GM18909 (cell line): ENCODE measurements around the gene NTRK2.
A peak's percentile ranks its signal among the peaks of the same experiment; 100 is the strongest.

Experiments used
- ATAC-seq: cut with Tn5 transposase; IDR thresholded peaks from one replicate; pipeline ENCODE4 v1.9.1; 2021; ENCODE audit warnings: mild to moderate bottlenecking; ENCODE audit not compliant: unreplicated experiment, poor library complexity

NTRK2 gene

DNA sequence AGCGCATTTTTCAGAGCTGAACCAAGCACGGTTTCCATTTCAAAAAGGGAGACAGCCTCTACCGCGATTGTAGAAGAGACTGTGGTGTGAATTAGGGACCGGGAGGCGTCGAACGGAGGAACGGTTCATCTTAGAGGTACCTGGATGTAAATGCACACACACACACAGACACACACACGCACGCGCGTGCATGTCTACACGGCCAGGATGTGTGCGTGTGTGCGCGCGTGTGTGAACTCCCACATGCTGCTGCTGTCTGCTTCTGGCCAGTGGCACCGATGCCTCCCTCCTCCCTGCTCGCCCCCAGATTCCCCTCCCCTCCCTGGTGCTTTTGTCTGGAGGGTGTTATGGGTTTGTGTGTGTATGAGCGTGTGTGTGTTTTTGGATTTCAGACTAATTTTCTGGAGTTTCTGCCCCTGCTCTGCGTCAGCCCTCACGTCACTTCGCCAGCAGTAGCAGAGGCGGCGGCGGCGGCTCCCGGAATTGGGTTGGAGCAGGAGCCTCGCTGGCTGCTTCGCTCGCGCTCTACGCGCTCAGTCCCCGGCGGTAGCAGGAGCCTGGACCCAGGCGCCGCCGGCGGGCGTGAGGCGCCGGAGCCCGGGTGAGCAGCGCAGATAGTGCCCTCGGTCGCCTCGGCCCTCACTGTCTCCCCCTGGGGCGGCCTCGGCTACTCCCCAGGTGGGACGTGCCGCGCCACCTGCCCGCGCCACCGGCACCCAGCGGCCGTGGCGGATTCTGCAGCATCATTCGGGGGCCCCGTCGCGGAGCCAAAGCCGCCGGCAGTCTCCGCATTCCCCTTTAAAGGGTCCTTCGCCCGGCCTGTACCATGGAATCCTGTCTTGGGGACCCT lies at the start of gene NTRK2:
TSS of gene NTRK2 (plus strand) at position 442 of the 850 bp plus-strand sequence. CDS start 1,020 bp downstream, outside the sequence.
- ATAC-seq: peak; percentile 42

DNA sequence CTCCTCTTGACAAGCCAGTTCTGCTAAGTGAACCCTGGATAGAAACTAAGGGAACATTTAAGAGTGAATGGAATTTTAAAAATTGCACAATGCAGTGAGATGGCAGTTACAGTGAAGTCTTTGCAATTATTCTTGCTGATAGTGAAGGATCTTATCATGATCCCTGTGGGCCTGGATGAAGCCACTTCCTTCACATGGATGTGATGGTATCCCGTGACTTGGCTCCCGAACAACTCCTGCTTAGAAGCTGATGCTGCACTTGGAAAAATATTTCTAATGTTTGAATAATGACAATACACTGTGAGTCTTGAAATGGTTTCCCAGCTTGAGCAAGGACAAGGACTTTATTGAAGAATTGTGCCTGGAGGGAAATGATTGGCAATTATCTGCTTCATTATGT lies 49.2 kb upstream of the NTRK2 start:
- no peak for ATAC-seq

DNA sequence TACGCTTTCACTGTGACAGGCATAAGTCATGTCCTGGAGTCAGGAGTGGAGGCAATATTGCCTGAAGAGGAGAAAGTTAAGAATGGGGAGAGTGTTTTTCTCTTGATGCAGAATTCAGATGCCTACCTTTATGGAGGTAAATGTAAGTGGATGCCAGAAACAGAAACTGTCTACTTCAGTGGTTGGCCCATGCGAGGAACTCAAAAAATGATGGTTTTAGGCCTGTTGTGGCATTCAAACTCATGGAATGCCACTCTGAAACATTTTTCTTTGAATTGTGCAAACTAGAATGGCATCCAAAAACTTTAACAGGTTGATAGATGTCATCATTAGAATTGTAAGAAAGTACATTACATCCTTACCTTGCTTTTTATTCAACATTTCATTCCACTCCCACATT lies 47.7 kb upstream of the NTRK2 start:
- ATAC-seq: no peak

DNA sequence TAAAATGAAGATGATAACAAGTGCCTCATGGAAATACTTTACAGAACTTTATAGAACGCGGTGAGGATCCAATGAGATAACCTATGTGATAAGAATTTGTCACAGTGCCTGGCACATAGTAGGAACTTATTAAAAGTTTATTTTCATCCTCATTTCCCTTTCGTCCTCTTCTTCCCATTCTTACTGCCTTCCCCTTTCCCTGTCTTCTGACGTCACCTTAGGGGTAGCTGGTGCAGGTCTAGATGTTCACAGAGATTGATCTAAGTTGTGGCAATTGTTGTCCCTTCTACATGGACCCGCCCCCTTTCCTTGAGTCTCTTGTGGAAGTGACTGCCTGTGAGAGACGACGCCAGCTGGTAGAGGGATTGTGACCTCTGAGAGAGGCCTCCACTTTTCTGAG lies 46.5 kb upstream of the NTRK2 start:
- no peak for ATAC-seq

DNA sequence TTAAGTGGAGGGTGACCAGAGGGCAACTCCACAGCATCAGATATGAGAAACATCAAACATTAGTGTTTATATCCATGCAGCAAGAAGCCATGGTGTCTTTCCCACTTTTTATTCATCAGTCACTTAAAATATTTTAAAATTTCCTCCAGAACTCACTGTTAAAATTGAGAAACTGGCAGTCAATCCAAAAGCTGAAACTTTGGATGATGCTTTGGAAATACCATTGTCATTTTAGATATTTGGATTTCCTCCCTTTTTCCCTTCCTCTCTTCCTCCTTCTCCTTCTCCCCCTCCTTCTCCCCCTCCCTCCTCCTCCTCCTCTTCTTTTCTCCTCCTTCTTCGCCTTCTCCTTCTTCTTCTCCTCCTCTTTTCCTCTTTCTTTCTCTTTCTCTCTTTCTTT lies 33.1 kb upstream of the NTRK2 start:
- no peak for ATAC-seq

DNA sequence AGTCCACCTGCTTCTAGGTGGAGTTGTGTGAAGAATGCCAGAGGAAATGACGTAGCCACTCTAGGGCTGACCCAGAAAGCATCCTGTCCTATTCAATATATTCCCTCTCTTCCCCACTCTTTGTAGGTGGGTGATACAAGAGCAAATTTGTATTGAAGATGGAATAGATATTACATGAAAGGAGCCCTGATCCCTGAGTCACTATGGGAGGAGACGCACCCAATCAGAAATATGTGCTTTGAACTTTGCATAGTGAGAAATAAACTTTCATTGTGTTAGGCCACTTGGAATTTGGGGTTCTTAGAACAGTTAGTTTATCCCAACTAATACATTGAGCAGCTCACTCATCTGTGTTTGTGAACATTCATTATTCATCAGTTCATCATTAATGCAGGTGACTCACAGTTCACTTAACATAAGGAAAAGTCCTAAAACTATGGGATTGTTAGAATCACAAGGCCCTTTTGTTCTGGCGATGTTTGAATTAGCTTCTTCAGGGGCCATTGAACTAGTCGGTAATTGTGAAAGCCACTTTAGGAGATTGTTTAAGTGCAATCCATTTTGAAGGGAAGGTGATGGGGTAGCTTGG lies 26.9 kb upstream of the NTRK2 start:
- no peak for ATAC-seq

DNA sequence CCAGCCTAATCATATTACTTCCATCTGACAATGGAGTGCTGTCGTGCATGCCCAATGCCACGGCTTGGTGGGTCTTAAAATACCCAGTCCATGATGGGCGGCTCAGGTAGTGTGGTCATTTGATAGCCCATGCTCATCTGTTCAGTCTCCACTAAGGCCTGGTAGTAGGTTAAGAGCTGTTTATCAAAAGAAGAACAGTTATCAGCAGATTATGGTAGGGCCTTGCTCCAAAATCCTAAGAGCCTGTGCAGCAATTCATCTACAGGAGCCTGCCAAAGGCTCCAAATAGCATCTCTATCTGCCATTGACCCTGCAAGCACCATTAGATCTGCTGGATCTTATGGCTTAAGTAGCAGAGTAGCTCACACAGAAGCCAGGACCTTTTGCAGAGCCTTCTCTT lies 21.8 kb upstream of the NTRK2 start:
- ATAC-seq: no peak

DNA sequence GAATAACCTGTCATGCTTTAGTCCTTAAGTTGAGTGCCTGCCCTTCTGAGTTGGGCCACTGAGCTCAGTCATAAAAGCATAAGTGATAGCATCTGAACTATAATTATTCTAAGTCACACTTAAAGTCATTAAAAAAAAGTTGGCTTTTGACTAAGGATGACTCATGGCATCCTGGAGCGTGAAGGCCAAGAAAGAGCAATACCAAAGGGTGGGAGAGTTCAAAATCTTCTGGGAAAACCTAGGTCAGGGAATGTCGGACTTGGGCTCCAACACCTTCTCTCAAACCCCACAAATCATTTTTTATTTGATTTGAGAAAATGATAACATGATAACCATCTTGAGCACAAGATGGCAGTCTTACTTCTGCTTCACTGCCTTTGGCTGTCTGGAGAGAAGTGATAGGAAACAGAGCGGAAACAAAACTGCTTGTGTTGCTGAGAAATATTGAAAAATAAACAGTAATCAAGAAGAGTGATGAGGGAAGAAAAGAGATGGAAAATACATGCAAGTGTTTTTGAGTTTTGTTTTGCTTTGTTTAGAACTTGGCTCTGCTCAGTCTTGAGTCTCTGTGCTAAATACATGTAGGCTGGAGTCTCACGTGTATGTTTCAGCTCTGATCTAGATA lies 16.9 kb upstream of the NTRK2 start:
- ATAC-seq: no peak

DNA sequence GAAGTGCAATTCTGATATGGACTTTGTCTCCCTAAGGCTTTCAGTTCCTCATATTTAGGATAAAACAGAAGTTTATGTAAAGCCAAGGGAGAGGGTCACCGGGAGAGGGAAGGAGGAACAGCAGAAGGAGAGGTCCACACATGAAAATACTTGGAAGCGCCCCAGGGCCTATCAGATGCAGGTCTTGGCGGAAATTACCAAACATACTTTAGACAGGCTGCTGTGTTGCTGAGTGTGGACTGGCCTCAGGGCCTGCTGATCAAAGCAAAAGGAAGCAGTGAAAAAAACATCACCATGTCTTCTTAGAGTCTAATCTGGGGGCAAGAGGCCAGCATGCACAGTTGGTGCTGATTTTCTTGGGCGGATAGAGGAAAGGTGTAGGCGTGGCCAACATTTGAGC lies 14.1 kb upstream of the NTRK2 start:
- no peak for ATAC-seq

DNA sequence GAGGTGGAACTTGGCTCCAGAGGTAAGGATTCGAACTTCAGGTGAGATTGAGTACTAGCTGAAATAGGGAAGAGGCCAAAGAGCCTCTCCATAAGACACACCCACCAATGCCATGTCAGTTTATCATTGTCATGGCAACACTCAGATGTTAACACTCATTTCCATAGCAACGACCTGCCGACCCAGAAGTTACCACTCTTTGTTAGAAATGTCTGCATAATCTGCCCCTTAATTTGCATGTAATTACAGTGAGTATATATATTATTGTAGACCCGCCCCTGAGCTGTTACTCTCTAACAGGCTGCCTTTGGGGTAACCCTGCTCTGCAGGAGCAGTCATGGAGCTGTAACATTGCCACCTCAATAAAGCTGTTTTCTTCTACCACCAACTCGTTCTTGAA lies 10.2 kb upstream of the NTRK2 start:
- no peak for ATAC-seq

DNA sequence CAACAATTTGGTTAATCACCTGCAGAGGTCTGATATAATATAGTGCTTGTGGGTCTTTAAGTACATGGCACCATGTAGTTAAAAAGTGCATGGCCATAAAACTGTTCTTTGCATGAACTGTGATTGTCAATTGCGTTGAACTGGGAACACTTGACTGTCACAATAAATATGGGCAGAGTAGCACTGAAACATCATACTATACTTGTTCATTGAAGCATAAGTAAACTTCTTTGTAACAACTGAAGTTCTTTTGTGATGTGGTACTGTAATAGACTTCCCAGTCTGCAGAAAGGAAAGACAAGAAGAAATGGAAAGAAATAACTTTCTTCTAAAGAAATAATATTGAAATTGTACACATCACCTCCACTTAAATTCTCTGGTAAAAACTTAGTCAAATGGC lies 9.8 kb upstream of the NTRK2 start:
- ATAC-seq: no peak

DNA sequence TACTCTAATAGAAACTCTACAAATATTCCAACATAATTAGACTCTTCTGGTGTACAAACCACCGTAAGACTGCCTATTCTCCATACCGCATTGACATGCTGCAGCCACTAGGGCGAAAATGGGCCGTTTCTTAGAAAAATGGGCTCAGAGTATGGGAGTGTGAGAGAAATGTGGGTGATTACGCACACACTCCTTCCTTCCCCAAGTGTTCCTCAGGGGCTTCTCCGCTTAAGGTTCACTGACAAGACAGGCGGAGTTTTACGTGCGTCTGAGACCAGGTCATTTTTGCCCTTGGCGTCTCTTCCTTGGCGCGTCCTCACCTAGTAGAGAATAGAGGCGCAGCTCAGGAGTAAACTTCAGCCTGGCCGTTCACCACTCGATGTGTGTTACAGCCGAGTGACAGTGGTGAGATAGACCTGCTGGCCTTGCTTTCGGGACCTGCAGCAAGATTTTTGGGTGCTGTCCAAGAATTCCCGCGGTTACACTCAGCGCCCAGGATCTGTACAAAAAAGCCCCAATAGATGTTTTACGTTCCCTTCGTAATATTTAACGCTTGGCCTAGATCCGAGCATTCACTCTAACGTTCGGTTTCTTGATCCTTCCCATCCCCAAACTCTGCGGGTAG lies 1.8 kb upstream of the NTRK2 start:
- peak; percentile 33 for ATAC-seq

DNA sequence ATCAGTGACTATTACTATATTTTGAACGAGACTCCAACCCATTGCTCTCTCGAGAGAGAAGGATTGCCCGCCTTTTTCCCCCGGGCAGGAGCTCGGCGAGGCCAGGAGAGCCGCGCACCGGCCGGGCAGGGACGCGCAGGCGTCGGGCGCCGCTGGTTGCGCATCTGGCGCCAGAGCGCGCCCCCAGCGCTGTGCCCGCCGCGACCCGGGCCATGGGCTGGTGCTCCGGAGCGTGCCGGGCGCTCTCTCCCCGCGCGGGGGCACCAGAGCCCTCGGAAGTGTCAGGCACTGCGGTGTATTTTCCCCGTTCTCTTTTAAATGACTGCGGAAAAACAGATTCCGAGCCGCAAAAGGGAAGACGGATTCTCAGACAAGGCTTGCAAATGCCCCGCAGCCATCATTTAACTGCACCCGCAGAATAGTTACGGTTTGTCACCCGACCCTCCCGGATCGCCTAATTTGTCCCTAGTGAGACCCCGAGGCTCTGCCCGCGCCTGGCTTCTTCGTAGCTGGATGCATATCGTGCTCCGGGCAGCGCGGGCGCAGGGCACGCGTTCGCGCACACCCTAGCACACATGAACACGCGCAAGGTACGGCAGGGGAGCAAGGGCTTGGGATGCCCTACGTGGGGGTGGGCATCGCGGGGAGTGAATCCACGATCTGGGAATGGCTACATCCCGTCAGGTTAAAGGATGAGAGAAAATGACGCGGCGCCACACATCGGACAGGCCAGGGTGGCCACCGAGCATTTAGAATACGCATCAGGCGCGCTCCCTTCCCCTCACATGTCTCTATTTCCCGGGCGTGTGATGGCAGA lies 1.1 kb upstream of the NTRK2 start:
- peak; percentile 74 for ATAC-seq

DNA sequence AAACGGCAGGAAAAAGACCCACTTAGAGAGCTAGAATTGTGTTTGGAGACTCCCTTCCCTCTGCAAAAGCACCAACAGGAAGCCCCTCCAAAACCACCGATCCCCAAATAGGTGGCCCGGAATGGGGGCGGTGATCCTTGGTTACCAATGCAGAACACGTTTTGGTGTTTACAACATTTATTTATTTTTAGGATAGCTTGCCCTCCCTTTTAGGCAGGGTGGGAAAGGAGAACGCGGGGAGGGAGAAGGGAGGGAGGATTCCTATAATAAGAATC lies 579 bp upstream of the NTRK2 start:
- no peak for ATAC-seq

DNA sequence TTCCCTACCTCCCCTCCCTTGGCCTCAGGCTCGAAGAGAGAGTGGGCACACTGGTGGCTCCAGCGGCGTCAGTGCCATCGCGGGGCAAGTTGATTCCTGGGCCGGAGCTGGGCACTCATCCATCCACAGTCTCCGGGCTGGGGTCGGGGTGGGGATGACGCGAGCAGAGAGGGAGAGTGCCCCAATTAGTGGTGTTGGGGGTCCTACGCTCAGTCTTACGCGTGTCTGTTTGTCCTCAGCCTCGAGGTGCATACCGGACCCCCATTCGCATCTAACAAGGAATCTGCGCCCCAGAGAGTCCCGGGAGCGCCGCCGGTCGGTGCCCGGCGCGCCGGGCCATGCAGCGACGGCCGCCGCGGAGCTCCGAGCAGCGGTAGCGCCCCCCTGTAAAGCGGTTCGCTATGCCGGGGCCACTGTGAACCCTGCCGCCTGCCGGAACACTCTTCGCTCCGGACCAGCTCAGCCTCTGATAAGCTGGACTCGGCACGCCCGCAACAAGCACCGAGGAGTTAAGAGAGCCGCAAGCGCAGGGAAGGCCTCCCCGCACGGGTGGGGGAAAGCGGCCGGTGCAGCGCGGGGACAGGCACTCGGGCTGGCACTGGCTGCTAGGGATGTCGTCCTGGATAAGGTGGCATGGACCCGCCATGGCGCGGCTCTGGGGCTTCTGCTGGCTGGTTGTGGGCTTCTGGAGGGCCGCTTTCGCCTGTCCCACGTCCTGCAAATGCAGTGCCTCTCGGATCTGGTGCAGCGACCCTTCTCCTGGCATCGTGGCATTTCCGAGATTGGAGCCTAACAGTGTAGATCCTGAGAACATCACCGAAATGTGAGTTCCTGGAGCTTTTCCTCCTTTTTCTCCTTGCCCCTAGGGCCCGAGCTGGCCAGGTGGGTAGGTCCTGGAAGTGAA lies 861 bp downstream of the NTRK2 start:
- no peak for ATAC-seq

DNA sequence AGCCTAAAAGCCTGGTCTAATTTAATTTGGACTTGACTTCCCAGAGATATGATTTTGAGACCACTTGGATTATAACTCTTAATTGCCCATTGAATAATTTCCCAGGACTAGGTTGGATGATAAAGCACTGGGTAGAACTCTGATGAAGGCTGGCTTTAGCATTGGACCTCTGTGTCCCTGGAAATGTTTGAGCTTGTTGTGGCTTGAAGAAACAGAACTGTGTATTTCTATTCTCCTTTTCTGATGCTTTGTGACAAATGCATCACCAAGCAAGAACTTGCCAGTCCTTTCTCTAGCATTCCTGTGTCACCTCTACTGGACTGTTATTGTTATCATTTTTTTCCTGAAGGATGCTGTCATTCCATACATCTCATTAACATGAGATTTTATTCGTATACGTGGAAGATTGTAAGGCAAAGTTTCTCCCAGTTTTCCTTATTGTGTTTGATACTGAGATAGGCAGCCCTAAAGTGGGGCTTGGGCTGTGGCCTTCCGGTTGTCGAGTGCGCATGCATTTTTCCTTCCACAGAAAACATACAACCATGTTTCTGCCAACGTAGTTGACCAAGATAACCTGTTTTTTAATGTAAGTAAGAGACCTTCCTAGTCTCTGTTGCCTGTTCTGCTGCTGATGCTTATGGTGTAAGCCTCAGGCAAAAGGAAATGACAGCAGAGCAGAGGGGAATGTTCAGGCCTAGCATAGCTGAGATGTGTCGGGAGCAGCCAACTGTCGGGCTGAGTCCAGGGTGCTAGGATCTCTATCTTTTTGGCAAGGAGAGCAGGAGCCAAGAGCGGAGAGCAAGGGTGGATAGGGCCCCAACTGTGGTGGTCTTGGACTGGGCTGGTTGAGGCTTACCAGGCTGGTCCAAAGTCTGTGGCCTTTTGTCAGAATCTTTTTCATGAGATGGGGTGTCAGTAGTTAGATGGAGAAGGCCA lies 2.3 kb downstream of the NTRK2 start:
- ATAC-seq: no peak

DNA sequence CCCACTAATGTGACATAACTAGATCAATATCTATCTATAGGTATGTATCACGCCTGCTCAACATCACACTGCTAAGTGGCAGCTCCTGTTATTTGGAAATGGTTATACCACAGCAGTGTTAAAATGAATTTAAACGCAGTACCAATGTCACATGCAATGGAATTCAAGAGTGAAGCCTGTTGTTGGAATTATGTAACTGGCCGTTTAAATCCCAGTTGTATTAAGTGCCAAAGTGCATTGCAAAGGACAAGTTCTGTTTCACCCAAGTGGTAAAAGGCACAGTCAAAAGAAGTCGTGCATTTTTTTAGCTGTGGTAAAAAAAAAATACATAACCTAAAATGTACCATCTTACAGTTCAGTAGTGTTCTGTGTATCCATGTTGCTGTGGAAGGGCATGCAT lies 4.3 kb downstream of the NTRK2 start:
- no peak for ATAC-seq

DNA sequence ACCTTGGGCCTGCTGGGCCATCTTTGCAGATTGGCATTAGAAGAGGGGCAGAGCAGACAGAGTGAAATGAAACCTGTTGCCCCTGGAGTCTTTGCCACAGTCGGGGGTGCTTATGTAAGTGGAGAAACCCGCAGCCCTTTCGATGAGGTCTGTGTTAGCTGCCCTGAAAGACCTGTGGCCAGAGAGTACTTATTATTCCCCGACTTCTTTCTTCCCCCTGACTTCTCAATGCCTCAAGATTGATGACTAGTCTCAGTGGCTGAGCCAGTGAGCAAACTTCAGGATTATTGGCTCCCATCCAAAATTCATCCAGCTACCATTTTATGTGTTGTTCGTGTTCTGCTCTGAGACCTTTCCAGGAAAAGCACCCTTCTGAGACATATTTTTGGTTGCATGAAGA lies 7.6 kb downstream of the NTRK2 start:
- ATAC-seq: no peak

DNA sequence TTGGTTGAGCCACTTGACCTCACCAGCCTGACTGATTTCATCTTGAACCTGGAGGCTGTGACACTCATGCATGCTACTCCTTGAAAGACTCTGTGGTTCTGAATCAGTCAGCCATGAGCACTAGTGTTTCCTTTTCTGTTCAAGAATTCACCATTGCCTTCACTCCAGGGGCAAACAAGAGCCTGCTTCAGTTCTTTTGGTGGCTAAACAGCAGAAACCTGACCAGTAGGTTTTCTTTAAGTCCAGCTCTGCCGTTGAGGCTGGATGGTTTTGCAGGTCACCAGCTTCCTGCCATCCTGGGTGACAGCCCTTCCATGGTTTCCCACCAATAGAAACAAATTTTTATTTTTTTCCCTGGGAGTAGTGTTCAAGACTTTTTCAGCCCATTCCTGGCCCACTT lies 10.0 kb downstream of the NTRK2 start:
- ATAC-seq: no peak
